Measurements from ENCODE around the gene WDR37.

The WDR37 gene

GRCh38 chr10:1172256-1172984, 116.2 kb downstream of the WDR37 start:
- DNase-seq: no peak

DNA sequence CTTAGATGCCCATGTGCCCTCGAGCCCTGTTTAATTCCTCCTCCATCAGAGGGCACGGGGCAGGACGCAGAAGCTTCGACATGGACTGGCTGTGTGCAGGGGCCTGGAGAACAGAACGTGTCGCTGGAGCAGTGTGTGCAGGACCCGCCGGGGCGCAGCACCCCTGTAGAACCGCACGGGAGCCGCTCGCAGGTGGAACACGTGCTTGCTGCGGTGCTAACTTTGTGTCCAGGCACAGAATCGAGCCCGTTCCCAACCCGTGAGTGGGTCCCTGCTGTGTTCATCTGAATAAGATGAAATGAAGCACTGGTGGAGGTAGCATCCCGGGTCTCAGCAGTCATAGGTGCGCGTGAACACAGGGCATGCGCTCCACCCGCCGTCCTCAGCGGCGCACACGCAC, 116.9 kb downstream of the WDR37 start:
- no peak for DNase-seq

DNA sequence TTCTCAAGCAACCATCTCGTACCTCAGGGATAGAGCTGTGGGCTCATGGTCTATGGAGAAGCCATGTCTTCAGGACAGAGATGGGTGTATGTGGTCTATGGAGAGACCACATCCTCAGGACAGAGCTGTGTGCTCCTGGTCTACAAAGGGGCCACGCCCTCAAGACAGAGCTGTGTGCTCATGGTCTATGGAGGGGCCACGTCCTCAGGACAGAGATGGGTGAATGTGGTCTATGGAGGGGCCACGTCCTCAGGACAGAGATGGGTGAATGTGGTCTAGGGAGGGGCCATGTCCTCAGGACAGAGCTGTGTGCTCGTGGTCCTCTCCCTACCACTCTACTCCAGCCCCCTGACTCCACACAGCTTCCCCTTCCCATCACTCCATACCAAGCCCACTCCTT, 117.8 kb downstream of the WDR37 start:
- DNase-seq: no peak

- no peak for DNase-seq
These were observed 119.9 kb downstream of the WDR37 start for GRCh38 chr10:1175956-1176565.

DNA sequence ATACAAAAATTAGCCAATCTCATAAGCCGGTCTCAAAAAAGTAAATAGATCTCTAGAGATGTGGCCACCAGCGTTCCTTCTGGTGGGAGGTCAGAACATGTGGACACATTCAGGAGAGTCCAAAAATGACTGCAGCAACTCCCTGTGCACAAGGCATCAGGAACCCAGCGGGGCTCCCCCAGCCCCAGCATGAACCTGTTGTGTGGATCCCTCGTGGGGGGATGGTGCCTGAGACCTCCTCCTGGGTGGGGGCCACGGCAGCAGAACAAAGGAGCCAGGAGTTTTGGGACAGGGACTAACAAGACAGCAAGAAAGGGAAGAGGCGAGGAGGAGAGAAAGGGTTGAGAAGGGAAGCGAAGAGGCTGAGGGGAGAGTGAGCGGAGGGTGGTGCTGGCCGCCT, 121.8 kb downstream of the WDR37 start:
- no peak for DNase-seq

DNA sequence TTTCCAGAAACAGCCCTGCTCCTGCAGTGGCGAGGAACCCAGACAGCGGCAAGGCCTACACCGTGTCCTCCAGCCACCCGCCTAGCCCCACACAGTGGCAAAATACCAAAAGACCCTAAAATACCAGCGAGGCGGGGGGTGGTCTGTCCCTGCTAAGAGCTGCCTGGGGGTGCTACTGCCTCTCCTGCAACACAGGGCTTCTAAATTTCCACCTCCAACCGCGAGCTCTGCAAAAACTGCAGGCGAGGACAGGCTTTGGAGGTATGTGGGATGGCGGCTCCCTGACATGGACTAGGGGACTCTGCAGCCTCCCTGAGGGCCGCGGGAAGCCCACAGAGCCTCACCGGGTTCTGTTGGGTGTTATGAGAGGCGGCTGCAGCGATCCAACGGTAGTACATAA, 122.3 kb downstream of the WDR37 start:
- DNase-seq: no peak

DNA sequence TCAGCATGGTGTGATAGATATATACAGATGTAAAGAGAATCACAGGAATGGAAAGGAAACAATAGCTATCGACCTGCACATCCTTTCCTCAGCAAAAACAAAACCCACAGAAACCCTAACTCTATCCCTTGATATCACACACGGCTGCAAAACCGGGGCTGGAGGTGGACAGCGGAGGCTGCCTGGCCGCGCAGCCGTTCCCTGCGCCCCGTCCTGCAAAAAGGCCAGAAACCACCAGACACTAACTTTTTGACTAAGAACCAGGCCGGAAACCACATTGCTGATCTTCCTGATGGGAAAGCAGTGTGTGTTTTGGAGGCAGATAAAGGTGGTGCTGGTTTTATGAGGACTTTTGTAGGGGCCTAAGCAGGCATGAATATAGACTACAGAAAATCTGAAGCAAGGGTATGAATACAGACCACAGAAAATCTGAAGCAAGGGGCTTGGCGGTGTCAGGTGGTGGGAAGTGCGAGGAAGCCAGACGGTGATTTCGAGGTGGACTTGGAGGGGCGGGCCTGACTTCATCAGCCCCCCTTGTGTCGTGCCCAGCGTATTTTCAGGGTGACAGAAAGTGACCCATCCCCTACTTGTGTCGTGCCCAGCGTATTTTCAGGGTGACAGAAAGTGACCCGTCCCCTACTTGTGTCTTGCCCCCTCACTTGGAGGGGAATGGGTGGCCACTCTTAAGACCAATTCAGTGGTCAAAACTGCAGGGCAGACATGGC, 123.3 kb downstream of the WDR37 start:
- no peak for DNase-seq

GRCh38 chr10:1180071-1180730, 124.0 kb downstream of the WDR37 start:
- no peak for DNase-seq

DNA sequence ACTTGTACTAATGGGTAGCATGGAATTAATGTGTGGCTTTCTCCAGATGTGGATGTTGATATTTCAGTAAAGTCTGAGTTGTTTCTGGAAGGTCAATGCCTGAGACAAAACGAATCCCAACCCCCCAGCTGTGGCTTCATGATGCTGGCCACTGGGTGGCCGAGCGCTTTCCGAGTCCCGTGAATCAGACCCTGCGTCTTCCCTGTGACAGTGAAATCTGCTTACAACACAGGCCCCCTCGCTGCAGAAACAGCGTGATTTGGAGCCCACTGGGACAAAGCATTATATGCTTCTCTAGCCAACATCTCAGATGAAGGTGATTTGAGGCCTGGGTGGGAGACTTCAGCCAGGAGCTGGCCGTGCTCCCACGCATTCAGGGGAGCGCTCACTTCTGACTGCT, 124.7 kb downstream of the WDR37 start:
- DNase-seq: no peak
